Pancreas (tissue), 10 donors: Measurements from ENCODE around the gene ST6GALNAC3. TPM values are rescaled to one million over a fixed set of nuclear protein-coding genes. Genes with fewer than 3 reads are reported as not detected.

Experiments
- ATAC-seq, 4 donors: fragments of 200-7000 bp; cut with Tn5 transposase; one replicate each; pipeline versions ENCODE4 v1.8.0 to v1.9.1; 2020; ENCODE audit warnings: mild to moderate bottlenecking in 4 of 4, moderate library complexity in 4 of 4
- DNase-seq, 6 donors: peaks; one replicate each; pipeline ENCODE4 v3.0.0-alpha.2; 2020
- FAIRE-seq: peaks from 2 replicates; lab custom pipeline; 2012; peaks lifted over from hg19 to GRCh38; lab: Jason Lieb, UNC
- H3K27ac ChIP-seq, 4 donors: fragments of 200-600 bp; sonication (generic); 1 replicate in 3 of 4; 2 replicates in 1 of 4; pipeline versions ENCODE4 v1.5.0 to v1.8.0; 2020
- H3K27me3 ChIP-seq, 4 donors: fragments of 200-600 bp; one replicate each; pipeline ENCODE4 v1.8.0; 2021
- H3K36me3 ChIP-seq, 3 donors: fragments of 200-600 bp; sonication (generic) in 1 of 3; one replicate each; pipeline versions ENCODE4 v1.5.0 to v1.8.0; 2020 to 2021
- H3K4me1 ChIP-seq, 3 donors: fragments of 200-600 bp; one replicate each; pipeline ENCODE4 v1.8.0; 2021
- H3K4me3 ChIP-seq, 4 donors: fragments of 200-600 bp; sonication (generic) in 2 of 4; one replicate each; pipeline versions ENCODE4 v1.5.0 to v1.8.0; 2020 to 2021
- H3K9me3 ChIP-seq, 4 donors: fragments of 200-600 bp; one replicate each; pipeline ENCODE4 v1.8.0; 2021
- CTCF ChIP-seq, 4 donors: fragments of 200-600 bp; sonication (generic) in 3 of 4; IDR thresholded peaks; one replicate each; pipeline versions ENCODE4 v1.5.0 to v1.8.0; 2021; ENCODE audit warnings: antibody characterized with exemption in 4 of 4
- WGBS, 2 donors: extraction: QIAGEN DNeasy Blood & Tissue Kit; methylation state at CpG; one replicate each; pipeline ENCODE4 v1.1.7; 2013; 5-methylcytosine and 5-hydroxymethylcytosine counted together
- intact Hi-C, 3 donors: fragments of 100-400 bp; cut with DNase I; formaldehyde crosslinking; loops; one replicate each; pipeline versions ENCODE4 v1.11.1 to v1.14.2; 2022
- polyA plus RNA-seq, 2 donors: library from polyadenylated mRNA; stranded (reverse); fragments of 200-250 nt; gene quantifications; one replicate each; pipeline ENCODE4 v1.2.3, GENCODE V29; 2013
- total RNA-seq, 6 donors: library from RNA; stranded (reverse); fragmentation: NEBNext Ultra II Directional in 4 of 6; extraction: Animal tissue kit (Norgen Biotek cat#: 25700) in 4 of 6; gene quantifications; one replicate each; pipeline versions ENCODE4 v1.2.1 to v1.2.4, GENCODE V29; 2021 to 2023
- donor health status: healthy with polysubstance abuse.
- donor health status: DM: no; HTN: no; CAD: no; lungs with moderate emphysema.
- donor health status: DM: no; HTN: no; CAD: no.
- donor health status: control.
- donor health status: control.
- donor health status: Bipolar disorder and iron deficiency.
- donor health status: DM: yes; HTN: yes; CAD: no.
- donor health status: DM: no; HTN: no; CAD: no.
- donor health status: DM: no; HTN: no; CAD: no.
- donor health status: DM: yes; HTN: yes; CAD: no.

ST6GALNAC3 gene
- total and polyA plus RNA-seq, 8 donors: 0.35 to 2.0 (median 0.80) TPM

- 47 to 55% methylated on average over 1 of the region's 1 CpG for WGBS, 2 donors
- no peak for FAIRE-seq
Measured at GRCh38 chr1:76140227-76140626, 65.7 kb downstream of the ST6GALNAC3 start.

GRCh38 chr1:76141929-76142328 lies 67.4 kb downstream of the ST6GALNAC3 start:
- Histone ChIP-seq H3K4me1 (no peaks in the 10 kb centered on the region), H3K4me3 (no peak overlapping the region), H3K27ac (no peak overlapping the region), H3K27me3 (no peaks in the 10 kb centered on the region), H3K9me3 (no peaks in the 10 kb centered on the region), H3K36me3 (no peaks in the 10 kb centered on the region)
- no peak for DNase-seq
- WGBS, 2 donors: 87 to 96% methylated on average over 2 of the region's 2 CpGs
- no peak for ATAC-seq
- FAIRE-seq: no peak
- intact Hi-C loops: no loop called here
- no peak for TF ChIP-seq CTCF (IDR thresholded peaks at IDR 0.05)

More at GRCh38 chr1:76140227-76140626, 65.7 kb downstream of the ST6GALNAC3 start:
- intact Hi-C loops: no loop called here
- DNase-seq: no peak
- Histone ChIP-seq H3K27ac (no peak overlapping the region), H3K27me3 (no peaks in the 10 kb centered on the region), H3K4me3 (no peak overlapping the region), H3K9me3 (no peaks in the 10 kb centered on the region), H3K36me3 (no peaks in the 10 kb centered on the region), H3K4me1 (no peaks in the 10 kb centered on the region)
- no peak for TF ChIP-seq CTCF (IDR thresholded peaks at IDR 0.05)
- ATAC-seq: peak in 1 of 4 donors; percentile 36

- 22 to 24% methylated on average over 5 of the region's 5 CpGs for WGBS, 2 donors
Measured at GRCh38 chr1:76142771-76143540, 68.4 kb downstream of the ST6GALNAC3 start.

GRCh38 chr1:76144247-76144646 lies 69.7 kb downstream of the ST6GALNAC3 start:
- no peaks in the 10 kb centered on the region for H3K4me1 ChIP-seq
- no peak overlapping the region for H3K4me3 ChIP-seq
- no peaks in the 10 kb centered on the region for H3K36me3 ChIP-seq
- no peaks in the 10 kb centered on the region for H3K27me3 ChIP-seq
- ATAC-seq: no peak
- 81 to 92% methylated on average over 2 of the region's 2 CpGs for WGBS, 2 donors
- H3K27ac ChIP-seq: no peak overlapping the region
- no peak for FAIRE-seq
- no peak for DNase-seq
- no peak for TF ChIP-seq CTCF (IDR thresholded peaks at IDR 0.05)
- H3K9me3 ChIP-seq: no peaks in the 10 kb centered on the region
- intact Hi-C loops: no loop called here

More at GRCh38 chr1:76142771-76143540, 68.4 kb downstream of the ST6GALNAC3 start:
- H3K4me1 ChIP-seq: no peaks in the 10 kb centered on the region
- H3K27ac ChIP-seq: no peak overlapping the region
- FAIRE-seq: no peak
- H3K4me3 ChIP-seq: no peak overlapping the region
- H3K9me3 ChIP-seq: no peaks in the 10 kb centered on the region
- intact Hi-C loops: no loop called here
- ATAC-seq: peak in 3 of 4 donors; percentile 44 to 50 (median 45)
- no peaks in the 10 kb centered on the region for H3K27me3 ChIP-seq
- no peak for TF ChIP-seq CTCF (IDR thresholded peaks at IDR 0.05)
- DNase-seq: peak in 1 of 6 donors; percentile 13
- H3K36me3 ChIP-seq: no peaks in the 10 kb centered on the region

GRCh38 chr1:76145332-76145731 lies 70.8 kb downstream of the ST6GALNAC3 start:
- DNase-seq: no peak

More at GRCh38 chr1:76145332-76145731, 70.8 kb downstream of the ST6GALNAC3 start:
- Histone ChIP-seq H3K27ac (no peak overlapping the region), H3K9me3 (no peaks in the 10 kb centered on the region), H3K4me1 (no peaks in the 10 kb centered on the region), H3K36me3 (no peaks in the 10 kb centered on the region), H3K4me3 (no peak overlapping the region), H3K27me3 (no peaks in the 10 kb centered on the region)
- no peak for FAIRE-seq
- TF ChIP-seq CTCF (IDR thresholded peaks at IDR 0.05): no peak
- WGBS, 2 donors: 72 to 73% methylated on average over 6 of the region's 6 CpGs
- no peak for ATAC-seq
- intact Hi-C loops: no loop called here
